Activated naive CD8-positive, alpha-beta T cell treated with anti-CD3 and anti-CD28 coated beads, Interleukin-2, amount 10 ng/mL, durations not matched to agents 7 days and 5 days (primary cell): Measurements from ENCODE around the gene RPL26. TPM values are rescaled to one million over a fixed set of nuclear protein-coding genes. Genes with fewer than 3 reads are reported as not detected.

Experiments used
- ATAC-seq: fragments of 150-1000 bp; cut with Tn5 transposase; one replicate; pipeline ENCODE4 v1.10.0; 2021; ENCODE audit warnings: low read depth, moderate library complexity
- POLR2A ChIA-PET: fragments of 350-600 bp; sonication (Branson Sonifier 250); formaldehyde crosslinking; loops from one replicate; lab custom pipeline; 2021; ENCODE audit warnings: antibody characterized with exemption; lab: Charles Lee
- DNase-seq: peaks from one replicate; pipeline ENCODE4 v3.0.0; 2021
- H3K27ac Mint-ChIP-seq: one replicate; pipeline ENCODE4 v1.8.0; 2022; ENCODE audit warnings: mild to moderate bottlenecking, mixed read lengths
- H3K27me3 Mint-ChIP-seq: one replicate; pipeline ENCODE4 v1.8.0; 2022; ENCODE audit warnings: mild to moderate bottlenecking, moderate library complexity, mixed read lengths
- H3K36me3 Mint-ChIP-seq: one replicate; pipeline ENCODE4 v1.8.0; 2021; ENCODE audit warnings: mild to moderate bottlenecking, mixed read lengths
- H3K4me1 Mint-ChIP-seq: one replicate; pipeline ENCODE4 v1.8.0; 2021; ENCODE audit warnings: mixed read lengths
- H3K4me3 Mint-ChIP-seq: one replicate; pipeline ENCODE4 v1.8.0; 2022; ENCODE audit warnings: mild to moderate bottlenecking, moderate library complexity, mixed read lengths
- H3K9me3 Mint-ChIP-seq: one replicate; pipeline ENCODE4 v1.8.0; 2021; ENCODE audit warnings: mixed read lengths
- total RNA-seq, 2 experiments: library from RNA; stranded (reverse); gene quantifications; one replicate each; pipeline ENCODE4 v1.2.3, GENCODE V29; 2021

RPL26 gene
- 1,000 to 10,000 TPM; 1,984 to 2,045 TPM for total RNA-seq

GRCh38 chr17:8383143-8383822 lies at the start of gene RPL26:
Gene RPL26 (minus strand): TSS chr17:8383193. CDS start chr17:8382310, 883 bp downstream.
- Mint-ChIP-seq H3K36me3 (peaks cover 29% of the 10 kb centered on the region), H3K4me3 (peak within 1 kb of the TSS; percentile 92), H3K27ac (peak within 1 kb of the TSS; percentile 88), H3K9me3 (no peaks in the 10 kb centered on the region), H3K4me1 (peaks cover 43% of the 10 kb centered on the region), H3K27me3 (no peaks in the 10 kb centered on the region)
- peak; percentile 96 for DNase-seq
- ATAC-seq, result peak; percentile 96
- POLR2A ChIA-PET, result interaction anchor here (0.6 to 1.5 kb wide), 10 partner anchors 8 to 1193 kb away, joined by 3 to 12 read pairs (median 4); partner anchors contain the start of genes CCDC42, CFAP52, NDEL1 and SLC25A35

GRCh38 chr17:8430966-8431365 lies 48.0 kb upstream of the RPL26 start:
- Mint-ChIP-seq H3K27ac (no peak overlapping the region), H3K4me3 (no peak overlapping the region), H3K9me3 (no peaks in the 10 kb centered on the region), H3K36me3 (no peaks in the 10 kb centered on the region), H3K4me1 (peaks cover 5% of the 10 kb centered on the region), H3K27me3 (peaks cover 5% of the 10 kb centered on the region)
- ATAC-seq, result no peak
- no peak for DNase-seq
- POLR2A ChIA-PET, result no interaction called here

GRCh38 chr17:8426802-8427201 lies 43.8 kb upstream of the RPL26 start:
- H3K36me3 Mint-ChIP-seq, result no peaks in the 10 kb centered on the region
- ATAC-seq (no peak), DNase-seq (no peak)
- peaks cover 30% of the 10 kb centered on the region for H3K27me3 Mint-ChIP-seq
- H3K4me1 Mint-ChIP-seq, result no peaks in the 10 kb centered on the region
- no peak overlapping the region for H3K27ac Mint-ChIP-seq
- H3K9me3 Mint-ChIP-seq, result no peaks in the 10 kb centered on the region
- POLR2A ChIA-PET, result no interaction called here
- H3K4me3 Mint-ChIP-seq, result no peak overlapping the region

GRCh38 chr17:8426094-8426720 lies 43.2 kb upstream of the RPL26 start:
- H3K9me3 Mint-ChIP-seq, result no peaks in the 10 kb centered on the region
- H3K27ac Mint-ChIP-seq, result no peak overlapping the region
- no peaks in the 10 kb centered on the region for H3K36me3 Mint-ChIP-seq
- ATAC-seq, result no peak
- no peaks in the 10 kb centered on the region for H3K4me1 Mint-ChIP-seq
- H3K27me3 Mint-ChIP-seq, result peaks cover 32% of the 10 kb centered on the region
- no peak overlapping the region for H3K4me3 Mint-ChIP-seq
- POLR2A ChIA-PET, result interaction anchor here (1.6 kb wide), 1 partner anchor 9 kb away, joined by 5 read pairs; the partner anchor contains the start of gene NDEL1
- no peak for DNase-seq

- no peaks in the 10 kb centered on the region for H3K4me1 Mint-ChIP-seq
- no peaks in the 10 kb centered on the region for H3K9me3 Mint-ChIP-seq
- H3K36me3 Mint-ChIP-seq, result no peaks in the 10 kb centered on the region
- no peak overlapping the region for H3K4me3 Mint-ChIP-seq
- H3K27me3 Mint-ChIP-seq, result peaks cover 67% of the 10 kb centered on the region
- DNase-seq (no peak), ATAC-seq (no peak)
- no peak overlapping the region for H3K27ac Mint-ChIP-seq
- POLR2A ChIA-PET, result no interaction called here
These were observed 38.6 kb upstream of the RPL26 start for GRCh38 chr17:8421571-8421970.

- peaks cover 76% of the 10 kb centered on the region for H3K27me3 Mint-ChIP-seq
- H3K9me3 Mint-ChIP-seq, result no peaks in the 10 kb centered on the region
- POLR2A ChIA-PET, result no interaction called here
- H3K27ac Mint-ChIP-seq, result no peak overlapping the region
- no peaks in the 10 kb centered on the region for H3K4me1 Mint-ChIP-seq
- H3K36me3 Mint-ChIP-seq, result no peaks in the 10 kb centered on the region
- no peak for DNase-seq
- ATAC-seq, result no peak
- no peak overlapping the region for H3K4me3 Mint-ChIP-seq
These were observed 37.3 kb upstream of the RPL26 start for GRCh38 chr17:8420041-8420934.

GRCh38 chr17:8419305-8419704 lies 36.3 kb upstream of the RPL26 start:
- Mint-ChIP-seq H3K9me3 (no peaks in the 10 kb centered on the region), H3K27ac (no peak overlapping the region), H3K4me1 (peaks cover 3% of the 10 kb centered on the region), H3K4me3 (no peak overlapping the region), H3K36me3 (no peaks in the 10 kb centered on the region), H3K27me3 (peaks cover 72% of the 10 kb centered on the region)
- no peak for DNase-seq
- POLR2A ChIA-PET, result no interaction called here
- no peak for ATAC-seq

GRCh38 chr17:8418471-8418870 lies 35.5 kb upstream of the RPL26 start:
- POLR2A ChIA-PET, result no interaction called here
- Mint-ChIP-seq H3K27ac (no peak overlapping the region), H3K4me3 (no peak overlapping the region), H3K9me3 (no peaks in the 10 kb centered on the region), H3K36me3 (no peaks in the 10 kb centered on the region), H3K27me3 (peaks cover 68% of the 10 kb centered on the region), H3K4me1 (peaks cover 5% of the 10 kb centered on the region)
- ATAC-seq, result no peak
- DNase-seq, result no peak

GRCh38 chr17:8417806-8418205 lies 34.8 kb upstream of the RPL26 start:
- H3K9me3 Mint-ChIP-seq, result no peaks in the 10 kb centered on the region
- no peaks in the 10 kb centered on the region for H3K36me3 Mint-ChIP-seq
- peaks cover 64% of the 10 kb centered on the region for H3K27me3 Mint-ChIP-seq
- POLR2A ChIA-PET, result no interaction called here
- no peak for DNase-seq
- no peak for ATAC-seq
- H3K4me1 Mint-ChIP-seq, result peaks cover 11% of the 10 kb centered on the region
- H3K4me3 Mint-ChIP-seq, result no peak overlapping the region
- no peak overlapping the region for H3K27ac Mint-ChIP-seq

- Mint-ChIP-seq H3K27me3 (peaks cover 57% of the 10 kb centered on the region), H3K27ac (no peak overlapping the region), H3K36me3 (no peaks in the 10 kb centered on the region)
These were observed 30.9 kb upstream of the RPL26 start for GRCh38 chr17:8413938-8414337.

GRCh38 chr17:8413328-8413727 lies 30.3 kb upstream of the RPL26 start:
- no peaks in the 10 kb centered on the region for H3K9me3 Mint-ChIP-seq
- H3K27ac Mint-ChIP-seq, result no peak overlapping the region
- ATAC-seq, result peak; percentile 53
- H3K27me3 Mint-ChIP-seq, result peaks cover 57% of the 10 kb centered on the region
- DNase-seq, result no peak
- H3K4me3 Mint-ChIP-seq, result no peak overlapping the region
- peaks cover 36% of the 10 kb centered on the region for H3K4me1 Mint-ChIP-seq
- POLR2A ChIA-PET, result interaction anchor here (1.8 kb wide), 1 partner anchor 22 kb away, joined by 4 read pairs; the partner anchor contains the start of gene NDEL1
- no peaks in the 10 kb centered on the region for H3K36me3 Mint-ChIP-seq

More at GRCh38 chr17:8413938-8414337, 30.9 kb upstream of the RPL26 start:
- DNase-seq (no peak), ATAC-seq (no peak)
- H3K4me1 Mint-ChIP-seq, result peaks cover 31% of the 10 kb centered on the region
- POLR2A ChIA-PET, result interaction anchor here (1.8 kb wide), 1 partner anchor 22 kb away, joined by 4 read pairs; the partner anchor contains the start of gene NDEL1
- no peaks in the 10 kb centered on the region for H3K9me3 Mint-ChIP-seq
- H3K4me3 Mint-ChIP-seq, result no peak overlapping the region

GRCh38 chr17:8412089-8412488 lies 29.1 kb upstream of the RPL26 start:
- ATAC-seq, result no peak
- Mint-ChIP-seq H3K4me1 (peaks cover 38% of the 10 kb centered on the region), H3K36me3 (no peaks in the 10 kb centered on the region), H3K4me3 (no peak overlapping the region), H3K9me3 (no peaks in the 10 kb centered on the region), H3K27ac (no peak overlapping the region), H3K27me3 (peaks cover 46% of the 10 kb centered on the region)
- DNase-seq, result no peak
- POLR2A ChIA-PET, result interaction anchor here (1.8 kb wide), 1 partner anchor 24 kb away, joined by 4 read pairs; the partner anchor contains the start of gene NDEL1

GRCh38 chr17:8410883-8411238 lies 27.9 kb upstream of the RPL26 start:
- no peak overlapping the region for H3K4me3 Mint-ChIP-seq
- no peaks in the 10 kb centered on the region for H3K9me3 Mint-ChIP-seq
- DNase-seq, result no peak
- H3K27me3 Mint-ChIP-seq, result peaks cover 34% of the 10 kb centered on the region
- POLR2A ChIA-PET, result interaction anchor here (0.8 to 1.5 kb wide), 4 partner anchors 25 to 335 kb away, joined by 3 to 12 read pairs (median 4); partner anchors contain the start of gene NDEL1
- no peak overlapping the region for H3K27ac Mint-ChIP-seq
- no peaks in the 10 kb centered on the region for H3K36me3 Mint-ChIP-seq
- no peak for ATAC-seq
- H3K4me1 Mint-ChIP-seq, result peaks cover 38% of the 10 kb centered on the region
